ENCODE data around the gene SGCD. TPM values are rescaled to one million over a fixed set of nuclear protein-coding genes. Genes with fewer than 3 reads are reported as not detected.

The SGCD gene
- total and polyA plus RNA-seq, 4 donors = 0.79 to 20.9 (median 6.0) TPM

DNA sequence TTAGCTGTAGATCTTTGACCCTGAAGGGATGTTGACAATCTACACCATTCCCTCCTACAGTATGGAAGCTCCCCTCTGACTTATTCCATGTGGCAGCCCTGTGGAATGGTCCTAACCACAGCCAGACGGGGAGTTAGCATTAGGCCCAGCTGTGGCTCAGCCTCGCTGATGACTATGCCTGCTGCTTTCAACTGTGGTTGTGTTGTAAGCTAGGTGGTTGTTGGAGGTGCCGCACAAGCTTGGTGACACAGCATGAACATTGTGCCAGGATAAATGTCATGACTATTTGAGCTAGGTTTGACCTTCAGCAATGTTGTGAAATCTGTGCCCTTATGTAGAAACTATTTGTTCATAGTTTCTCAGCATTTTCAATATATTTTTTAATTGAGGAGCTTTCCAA lies 40.6 kb downstream of the SGCD start:
- no peaks in the 10 kb centered on the region for H3K27me3 ChIP-seq (ENCODE audit: control insufficient read depth in 3 of 3, insufficient read depth in 3 of 3, low read length in 2 of 3)
- ATAC-seq (ENCODE audit: insufficient read depth, low FRiP score) (no peak), DNase-seq (no peak)
- no peak for TF ChIP-seq CTCF (IDR thresholded peaks at IDR 0.05; ENCODE audit: control extremely low read depth, extremely low read depth)
- no peak overlapping the region for H3K9ac ChIP-seq (ENCODE audit: insufficient read depth in 1 of 2, low read length in 2 of 2)
- no peak overlapping the region for H3K27ac ChIP-seq (ENCODE audit: low read depth in 1 of 2, low read length in 1 of 2)
- peaks cover 0 to 3% (median 0%) of the 10 kb centered on the region in 5 donors for H3K4me1 ChIP-seq (ENCODE audit: control insufficient read depth in 5 of 5, insufficient read depth in 5 of 5, low read length in 5 of 5)
- H3K36me3 ChIP-seq (ENCODE audit: control insufficient read depth in 4 of 4, insufficient read depth in 4 of 4, low read length in 4 of 4) = peaks cover 0 to 3% (median 0%) of the 10 kb centered on the region in 4 donors
- H3K9me3 ChIP-seq (ENCODE audit: control insufficient read depth in 4 of 4, insufficient read depth in 3 of 4, low read length in 3 of 4) = peaks cover 0 to 2% (median 0%) of the 10 kb centered on the region in 4 donors
- 80 to 84% methylated on average over 3 of the region's 3 CpGs for WGBS, 2 donors
- no peak overlapping the region for H3K4me3 ChIP-seq

DNA sequence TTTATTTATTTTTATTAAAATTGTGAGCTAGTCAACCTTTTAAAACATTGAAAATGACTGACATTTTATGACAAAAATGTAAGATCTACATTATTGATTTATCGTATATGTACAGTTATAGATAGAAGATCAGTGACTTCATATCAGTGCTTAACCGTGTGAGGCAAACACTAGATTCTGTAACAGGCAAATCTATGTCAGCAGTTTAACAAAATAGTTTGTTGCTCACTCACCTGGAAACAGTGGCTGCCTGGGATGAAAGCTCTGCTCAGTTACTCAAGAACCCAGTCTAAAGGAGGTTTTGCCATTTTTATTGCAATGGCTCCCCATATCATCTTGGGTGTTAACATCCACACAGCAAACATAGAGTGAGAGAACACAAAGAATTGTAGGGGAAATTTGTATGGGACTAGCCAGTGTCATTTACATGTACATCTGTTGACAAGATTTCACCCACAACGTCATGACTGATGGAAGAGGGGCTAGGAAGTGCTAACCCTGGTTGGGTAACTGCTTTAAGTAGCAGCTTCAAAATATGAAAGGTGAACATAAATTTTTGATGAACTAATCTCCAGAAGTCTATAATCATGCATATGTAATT lies 49.0 kb downstream of the SGCD start:
- DNase-seq (no peak), ATAC-seq (ENCODE audit: insufficient read depth, low FRiP score) (no peak)
- H3K36me3 ChIP-seq (ENCODE audit: control insufficient read depth in 4 of 4, insufficient read depth in 4 of 4, low read length in 4 of 4) = no peaks in the 10 kb centered on the region
- no peak for TF ChIP-seq CTCF (IDR thresholded peaks at IDR 0.05; ENCODE audit: control extremely low read depth, extremely low read depth)
- no peak overlapping the region for H3K9ac ChIP-seq (ENCODE audit: insufficient read depth in 1 of 2, low read length in 2 of 2)
- no peak overlapping the region for H3K4me3 ChIP-seq
- no peak overlapping the region for H3K27ac ChIP-seq (ENCODE audit: low read depth in 1 of 2, low read length in 1 of 2)
- no peaks in the 10 kb centered on the region for H3K27me3 ChIP-seq (ENCODE audit: control insufficient read depth in 3 of 3, insufficient read depth in 3 of 3, low read length in 2 of 3)
- H3K9me3 ChIP-seq (ENCODE audit: control insufficient read depth in 4 of 4, insufficient read depth in 3 of 4, low read length in 3 of 4) = no peaks in the 10 kb centered on the region
- WGBS, 2 donors = 58 to 72% methylated on average over 3 of the region's 3 CpGs
- H3K4me1 ChIP-seq (ENCODE audit: control insufficient read depth in 5 of 5, insufficient read depth in 5 of 5, low read length in 5 of 5) = peaks cover 0 to 9% (median 2%) of the 10 kb centered on the region in 5 donors

DNA sequence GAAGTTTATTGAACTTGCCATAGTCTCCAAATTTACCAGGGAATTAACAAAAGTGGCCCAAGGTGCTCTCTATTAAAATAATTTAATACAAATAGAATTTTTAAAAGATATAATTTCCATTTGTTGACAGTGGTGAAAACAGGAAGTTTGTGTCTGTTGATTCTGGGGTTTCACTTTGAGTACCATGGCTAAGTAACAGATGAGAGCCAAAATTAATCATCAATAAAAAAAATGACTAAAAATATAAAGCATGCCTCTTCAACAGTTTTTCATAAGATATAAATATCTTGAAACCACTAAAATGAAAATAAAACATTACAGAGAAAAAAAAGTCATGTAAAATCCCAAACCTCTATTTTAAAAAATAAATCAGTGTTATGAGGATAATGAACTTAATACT lies 49.8 kb downstream of the SGCD start:
- no peak overlapping the region for H3K9ac ChIP-seq (ENCODE audit: insufficient read depth in 1 of 2, low read length in 2 of 2)
- no peak for TF ChIP-seq CTCF (IDR thresholded peaks at IDR 0.05; ENCODE audit: control extremely low read depth, extremely low read depth)
- no peak for ATAC-seq (ENCODE audit: insufficient read depth, low FRiP score)
- no peaks in the 10 kb centered on the region for H3K9me3 ChIP-seq (ENCODE audit: control insufficient read depth in 4 of 4, insufficient read depth in 3 of 4, low read length in 3 of 4)
- H3K27ac ChIP-seq (ENCODE audit: low read depth in 1 of 2, low read length in 1 of 2) = no peak overlapping the region
- no peaks in the 10 kb centered on the region for H3K36me3 ChIP-seq (ENCODE audit: control insufficient read depth in 4 of 4, insufficient read depth in 4 of 4, low read length in 4 of 4)
- no peak overlapping the region for H3K4me3 ChIP-seq
- no peak for DNase-seq
- peaks cover 0 to 13% (median 3%) of the 10 kb centered on the region in 5 donors for H3K4me1 ChIP-seq (ENCODE audit: control insufficient read depth in 5 of 5, insufficient read depth in 5 of 5, low read length in 5 of 5)
- no peaks in the 10 kb centered on the region for H3K27me3 ChIP-seq (ENCODE audit: control insufficient read depth in 3 of 3, insufficient read depth in 3 of 3, low read length in 2 of 3)

DNA sequence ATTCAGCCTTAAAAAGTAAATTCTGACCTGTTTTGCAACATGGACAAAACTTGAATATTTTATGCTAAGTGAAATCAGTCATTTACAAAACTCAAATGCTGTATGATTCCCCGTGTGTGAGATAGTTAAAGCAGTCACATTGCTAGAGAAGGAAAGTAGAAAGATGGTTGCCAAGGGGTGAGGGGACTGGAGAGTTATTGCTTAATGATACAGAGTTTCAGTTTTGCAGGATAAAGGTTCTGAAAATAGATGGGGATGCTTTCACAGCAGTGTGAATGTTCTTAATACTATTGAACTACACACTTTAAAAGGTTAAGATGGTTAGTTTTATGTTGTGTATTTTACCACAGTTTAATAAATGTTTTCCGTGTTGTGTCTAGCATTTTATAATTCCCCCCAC lies 51.2 kb downstream of the SGCD start:
- H3K4me3 ChIP-seq = no peak overlapping the region
- no peaks in the 10 kb centered on the region for H3K27me3 ChIP-seq (ENCODE audit: control insufficient read depth in 3 of 3, insufficient read depth in 3 of 3, low read length in 2 of 3)
- H3K4me1 ChIP-seq (ENCODE audit: control insufficient read depth in 5 of 5, insufficient read depth in 5 of 5, low read length in 5 of 5) = peaks cover 0 to 13% (median 3%) of the 10 kb centered on the region in 5 donors
- H3K9me3 ChIP-seq (ENCODE audit: control insufficient read depth in 4 of 4, insufficient read depth in 3 of 4, low read length in 3 of 4) = no peaks in the 10 kb centered on the region
- no peak for TF ChIP-seq CTCF (IDR thresholded peaks at IDR 0.05; ENCODE audit: control extremely low read depth, extremely low read depth)
- 79 to 86% methylated on average over 2 of the region's 2 CpGs for WGBS, 2 donors
- no peaks in the 10 kb centered on the region for H3K36me3 ChIP-seq (ENCODE audit: control insufficient read depth in 4 of 4, insufficient read depth in 4 of 4, low read length in 4 of 4)
- H3K9ac ChIP-seq (ENCODE audit: insufficient read depth in 1 of 2, low read length in 2 of 2) = no peak overlapping the region
- H3K27ac ChIP-seq (ENCODE audit: low read depth in 1 of 2, low read length in 1 of 2) = no peak overlapping the region
- DNase-seq (no peak), ATAC-seq (ENCODE audit: insufficient read depth, low FRiP score) (no peak)
